Stimulated activated CD8-positive, alpha-beta memory T cell treated with anti-CD3 and anti-CD28 coated beads, Interleukin-12 subunit alpha, Interleukin-12 subunit beta, amount 100 ng/mL, for 4 hours (primary cell): ENCODE measurements around the gene SPOCK1.

ENCODE experiments used
- DNase-seq: peaks from one replicate; pipeline ENCODE4 v3.0.0-alpha.2; 2020; ENCODE audit warnings: low read depth

SPOCK1 gene

DNA sequence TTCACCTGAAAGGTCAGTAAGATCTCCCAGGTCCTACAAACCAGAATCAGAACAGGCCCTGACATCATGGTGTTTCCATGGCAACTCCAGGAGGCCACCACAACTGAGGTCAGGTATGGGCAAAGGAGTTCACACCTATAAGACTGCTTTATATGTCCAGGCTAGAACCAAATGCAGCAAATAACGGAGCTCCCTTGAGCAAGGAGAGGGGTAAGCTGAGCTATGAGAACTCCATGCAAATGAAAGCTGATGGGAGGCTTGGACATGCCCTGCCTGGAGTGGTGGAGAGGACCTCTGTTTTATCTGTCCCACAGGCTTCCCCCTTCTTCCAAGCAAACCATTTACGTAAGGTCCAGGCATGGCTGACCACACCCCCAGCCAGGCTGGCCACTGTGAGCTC is 207.7 kb downstream of the SPOCK1 start:
- no peak for DNase-seq

DNA sequence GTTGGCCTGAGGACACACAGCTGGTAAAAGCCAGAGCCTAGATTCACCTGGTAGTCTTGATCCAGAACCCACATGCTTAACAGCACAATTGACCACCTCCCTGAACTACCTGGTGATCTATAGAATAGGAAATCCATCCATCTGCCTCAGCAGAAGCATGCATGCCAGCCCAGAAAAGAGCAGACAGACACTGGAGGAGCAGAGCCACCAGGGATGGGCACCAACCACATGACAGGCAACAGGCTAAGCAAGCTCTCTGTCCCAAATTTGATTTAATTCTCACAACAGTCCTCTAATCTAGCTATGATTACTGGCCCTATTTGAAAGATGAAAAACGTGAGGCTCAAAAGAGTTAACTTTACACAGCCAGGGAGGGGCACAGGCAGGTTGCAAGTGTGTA is 208.1 kb downstream of the SPOCK1 start:
- DNase-seq: no peak

DNA sequence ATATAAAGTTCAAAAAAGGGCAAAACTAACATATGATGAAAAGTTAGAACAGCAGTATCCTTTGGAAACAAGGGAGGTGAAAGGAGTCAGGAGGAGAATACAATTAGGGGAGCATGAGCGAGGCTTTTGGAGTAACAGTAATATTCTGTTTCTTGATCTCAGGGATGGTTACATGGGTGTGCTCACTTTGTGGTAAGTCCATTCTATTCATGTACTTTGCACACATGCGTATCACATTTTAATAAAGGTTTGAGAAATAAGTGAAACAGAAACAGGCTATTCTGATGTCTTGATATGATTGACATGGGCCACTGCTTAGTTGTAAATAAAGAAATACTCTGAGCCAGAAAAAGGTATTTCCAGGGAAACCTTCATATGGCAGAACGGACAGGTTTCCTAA is 208.8 kb downstream of the SPOCK1 start:
- no peak for DNase-seq

DNA sequence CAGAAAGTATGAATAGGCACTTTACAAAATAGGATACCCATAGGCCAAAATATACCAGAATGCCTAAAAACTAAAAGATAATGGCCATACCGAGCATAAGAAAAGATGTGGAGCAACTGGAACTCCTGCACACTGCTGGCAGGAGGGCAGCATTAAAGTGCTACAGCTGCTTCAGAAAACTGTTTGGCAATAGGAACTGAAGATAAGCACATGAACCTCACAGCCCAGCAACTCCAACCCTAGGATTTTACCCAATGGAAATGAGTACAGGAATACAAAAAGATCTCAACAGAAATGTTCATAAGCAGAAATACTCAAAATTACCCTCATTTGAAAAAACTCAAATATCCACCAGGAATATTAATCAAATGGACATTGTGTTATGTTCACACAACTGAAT is 209.3 kb downstream of the SPOCK1 start:
- no peak for DNase-seq

DNA sequence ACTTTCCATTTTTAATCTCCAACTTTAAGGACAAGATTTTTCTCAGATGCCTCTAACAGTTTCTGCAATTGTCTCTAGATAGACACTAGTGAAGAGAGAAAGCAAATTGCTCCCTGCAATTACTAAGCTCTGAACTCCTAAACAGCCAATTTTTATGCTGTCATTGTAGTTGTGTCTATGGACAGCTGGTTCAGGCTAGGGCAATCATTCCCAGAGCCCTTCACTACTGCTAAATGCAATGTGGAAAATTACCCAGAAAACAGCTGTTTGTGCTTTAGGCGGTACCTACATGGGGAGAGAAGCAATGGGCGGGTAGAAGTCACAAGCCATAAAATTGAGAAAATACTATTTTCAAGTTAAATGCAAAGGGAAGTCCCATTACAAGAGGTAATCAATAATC is 211.6 kb downstream of the SPOCK1 start:
- no peak for DNase-seq

DNA sequence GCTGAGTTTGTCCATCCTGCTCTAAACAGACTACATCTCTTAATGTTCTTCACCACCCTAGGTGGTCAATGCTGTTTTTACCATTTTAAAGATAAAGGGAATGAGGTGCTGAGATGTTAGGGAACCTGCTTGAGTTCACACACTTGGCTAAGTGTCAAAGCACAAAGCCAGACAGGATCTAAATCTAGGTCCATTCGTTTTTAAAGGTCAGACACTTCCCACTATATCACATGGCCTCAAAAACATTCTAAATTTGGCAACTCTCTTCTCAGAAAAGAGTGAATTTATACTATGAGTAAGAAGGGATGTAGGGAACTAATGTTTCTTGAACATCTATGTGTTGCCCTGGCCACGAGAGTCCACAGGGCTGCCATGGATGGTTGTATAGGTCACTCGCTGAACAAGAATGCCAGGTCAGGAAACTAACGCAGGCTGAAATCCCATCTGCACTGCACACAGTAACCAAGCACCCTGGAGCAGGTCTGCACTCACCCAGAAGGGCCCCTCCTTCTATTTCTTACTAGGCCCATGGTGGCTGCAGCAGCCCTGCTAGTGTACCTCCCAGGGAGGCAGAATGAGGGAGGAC is 213.0 kb downstream of the SPOCK1 start:
- no peak for DNase-seq

DNA sequence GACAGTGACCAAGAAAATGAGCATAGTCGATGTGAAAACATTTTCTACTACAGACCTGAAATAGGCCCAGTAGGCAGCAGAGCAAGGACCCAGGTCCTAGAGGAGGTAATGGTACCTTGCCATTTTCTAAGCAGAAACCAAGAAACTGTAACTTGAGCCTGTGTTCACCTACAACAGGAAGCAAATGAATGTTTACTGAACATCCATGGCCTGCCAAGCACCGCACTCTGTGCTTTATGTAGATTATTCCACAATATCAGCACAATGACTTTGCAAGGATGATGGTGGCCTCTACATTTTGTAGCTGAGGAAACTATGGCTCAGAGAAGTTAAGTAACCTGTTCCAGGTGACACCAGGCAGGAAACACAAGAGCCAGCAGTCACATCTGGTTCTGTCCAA is 215.3 kb downstream of the SPOCK1 start:
- DNase-seq: no peak

DNA sequence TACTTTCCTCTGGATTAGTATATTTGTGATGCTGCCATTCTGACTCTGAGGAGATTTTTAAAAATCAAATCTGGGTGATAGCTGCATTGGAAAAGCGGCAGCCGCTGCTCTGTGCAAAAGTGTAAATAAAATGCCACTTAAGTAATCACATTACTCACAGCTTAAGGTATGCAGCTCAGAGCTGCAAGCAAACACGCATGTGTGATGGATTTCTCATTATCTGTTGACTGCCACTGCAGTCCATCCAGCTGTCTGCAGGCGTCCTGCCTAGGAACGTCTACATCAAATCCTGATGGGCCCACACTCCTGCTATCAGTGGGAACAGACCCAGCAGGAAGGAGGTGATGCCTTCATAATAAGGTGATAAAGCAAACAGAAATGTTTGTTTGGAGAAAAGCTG is 216.9 kb downstream of the SPOCK1 start:
- no peak for DNase-seq

DNA sequence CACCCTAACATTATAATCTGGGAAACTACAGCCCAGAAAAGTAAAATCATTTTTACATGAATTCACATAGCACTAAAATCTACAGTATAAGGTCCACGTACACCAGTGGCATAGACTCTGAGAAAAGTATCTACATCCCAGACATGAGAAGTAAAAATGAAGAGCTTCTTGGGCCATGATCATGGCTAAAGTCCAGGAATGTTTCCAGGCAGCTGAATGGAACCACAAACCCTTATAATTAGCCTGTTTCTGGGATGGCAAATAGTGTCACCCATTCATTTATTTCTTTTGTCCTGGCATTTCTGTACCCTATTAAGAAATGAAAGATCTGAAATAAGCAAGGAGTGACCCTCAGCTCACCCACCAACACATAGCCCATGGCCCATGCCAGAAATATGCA is 217.9 kb downstream of the SPOCK1 start:
- DNase-seq: no peak

DNA sequence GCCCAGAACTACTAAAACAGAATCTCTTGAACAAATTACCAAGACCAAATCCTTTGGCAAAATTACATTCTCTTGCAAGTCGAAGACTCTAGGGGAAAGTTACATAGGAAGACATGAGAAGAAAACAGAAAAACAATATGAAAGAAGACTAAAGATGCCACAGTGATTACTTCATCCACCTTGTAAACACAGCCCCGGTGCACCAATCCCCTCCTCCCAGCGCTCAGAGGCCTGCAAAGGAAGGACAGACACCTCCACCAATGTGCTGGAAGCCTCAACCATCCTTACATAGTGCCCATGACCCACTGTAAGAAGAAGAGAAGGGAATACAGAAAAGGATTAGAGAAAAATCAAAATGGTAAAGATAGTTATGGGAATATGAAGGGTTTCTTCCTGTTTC is 218.5 kb downstream of the SPOCK1 start:
- no peak for DNase-seq

DNA sequence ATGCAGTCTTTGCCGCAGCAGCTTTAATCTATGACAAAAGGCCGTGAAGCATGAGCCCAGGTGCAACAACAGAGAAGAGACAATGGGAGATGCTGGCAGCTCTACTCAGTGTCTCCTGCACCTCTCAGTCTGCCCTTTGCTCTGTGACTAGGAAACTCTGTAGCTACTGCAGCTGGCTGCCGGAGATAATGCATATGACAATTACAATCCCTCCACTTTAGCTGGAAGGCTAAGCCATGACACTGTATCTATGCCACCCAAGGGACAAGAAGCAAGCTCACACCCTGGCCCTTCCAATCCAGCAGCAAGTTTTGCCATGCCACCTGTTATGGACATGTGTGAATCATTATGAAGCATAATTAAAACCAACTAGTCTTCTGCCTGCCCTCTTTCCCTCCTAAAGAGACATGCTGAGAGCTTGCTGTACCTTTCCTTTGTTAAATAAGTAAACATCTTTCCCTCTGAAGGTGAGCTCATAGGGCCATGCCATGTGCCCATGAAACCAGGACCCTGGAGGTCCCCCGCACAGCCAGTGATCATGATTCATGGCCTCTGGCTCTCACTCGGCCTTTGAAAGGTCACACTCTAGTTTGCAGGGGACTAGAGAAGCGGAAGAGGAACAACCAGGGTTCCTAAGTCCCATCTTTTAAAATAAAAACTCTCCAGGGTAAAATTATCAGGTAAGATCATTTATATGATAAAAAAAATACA is 219.4 kb downstream of the SPOCK1 start:
- no peak for DNase-seq

DNA sequence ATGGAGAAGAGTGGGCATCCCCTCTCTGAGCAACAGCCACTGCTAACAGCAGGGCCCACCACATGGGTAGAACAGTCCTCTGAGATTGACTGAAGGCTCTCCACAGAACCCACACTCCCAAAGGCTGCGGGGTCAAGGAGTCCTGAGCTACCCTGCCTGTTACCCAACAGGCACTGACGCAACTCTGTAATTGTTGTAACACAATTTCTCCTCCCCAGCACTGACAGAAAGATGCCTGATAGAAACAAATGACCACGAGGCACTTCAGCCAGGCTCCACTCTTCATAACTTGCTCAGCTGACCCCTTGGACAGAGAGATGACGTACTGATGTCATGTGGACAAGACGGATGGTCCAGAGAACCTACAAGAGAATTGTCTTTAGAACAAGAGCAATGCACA is 220.7 kb downstream of the SPOCK1 start:
- DNase-seq: no peak

DNA sequence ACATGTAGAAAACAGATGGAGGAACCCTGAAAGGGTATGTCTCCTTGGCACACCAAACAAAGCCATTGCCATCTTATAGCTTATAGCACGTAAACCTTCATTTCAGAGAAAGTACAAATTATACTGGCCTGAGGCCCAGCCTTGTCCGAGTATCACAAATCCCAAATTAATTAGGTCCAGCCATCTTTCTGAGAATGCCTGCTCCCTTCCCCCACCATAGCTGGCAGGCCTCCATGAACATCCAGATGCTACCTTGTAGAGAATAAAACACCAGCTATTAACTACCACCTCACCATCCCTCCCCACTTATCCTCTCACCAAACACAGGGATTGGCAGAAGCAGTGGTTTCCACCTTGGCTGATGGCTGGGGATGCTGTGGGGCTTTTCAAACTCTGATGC is 224.0 kb downstream of the SPOCK1 start:
- DNase-seq: no peak

DNA sequence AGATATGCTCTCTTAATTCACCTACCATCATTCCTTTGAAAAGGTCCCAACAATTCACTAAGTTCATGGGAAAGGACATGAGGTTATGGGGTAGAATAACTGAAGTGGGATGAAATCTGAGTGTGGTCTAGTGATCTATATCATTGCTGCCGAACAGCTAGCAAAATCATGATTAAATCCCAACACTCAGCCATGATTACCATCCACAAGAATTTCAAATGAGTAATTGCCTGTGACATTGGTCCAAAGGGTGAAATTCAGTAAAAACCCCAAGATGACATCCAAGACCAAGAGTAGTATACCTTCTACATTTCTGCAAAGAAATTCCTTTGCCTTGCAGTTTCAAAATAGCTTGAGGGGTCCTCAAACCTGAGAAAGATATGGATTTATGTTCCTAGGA is 225.6 kb downstream of the SPOCK1 start:
- no peak for DNase-seq

DNA sequence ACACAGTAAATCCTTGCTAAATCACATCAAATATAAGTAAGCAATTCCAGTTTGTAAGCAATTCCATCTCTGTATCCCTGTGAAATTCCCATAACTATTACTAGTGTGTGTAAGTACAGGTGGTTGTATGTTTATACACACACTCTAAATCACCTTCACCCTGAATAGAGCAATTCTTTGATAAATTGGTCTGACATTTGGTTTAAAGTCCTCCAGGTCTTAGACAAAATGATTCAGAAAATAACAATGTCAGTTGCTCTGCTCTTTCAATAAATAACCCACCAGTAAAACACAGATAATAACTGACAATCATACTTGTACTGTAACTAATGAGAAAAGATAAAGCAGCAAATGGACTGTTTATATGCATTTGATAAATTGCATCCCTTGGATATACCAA is 226.3 kb downstream of the SPOCK1 start:
- DNase-seq: no peak

DNA sequence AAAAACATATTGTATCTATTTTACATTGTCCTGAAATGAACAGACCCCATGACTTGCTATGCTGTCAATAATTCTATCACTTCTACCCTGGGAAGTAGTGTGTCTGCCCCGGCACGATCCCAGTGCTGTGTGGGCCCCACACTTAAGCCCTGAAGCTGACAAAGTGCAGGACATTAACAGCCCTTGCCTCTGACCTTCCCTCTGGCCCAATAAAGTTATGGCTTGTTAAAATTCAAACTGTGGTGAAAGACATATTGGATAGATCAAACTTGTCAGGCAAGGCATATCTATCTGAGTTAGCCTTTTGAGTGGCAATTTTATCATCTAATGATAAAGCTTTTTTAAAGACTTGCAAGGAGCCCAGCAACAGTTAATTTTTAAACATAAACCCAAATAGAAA is 229.2 kb downstream of the SPOCK1 start:
- DNase-seq: no peak

DNA sequence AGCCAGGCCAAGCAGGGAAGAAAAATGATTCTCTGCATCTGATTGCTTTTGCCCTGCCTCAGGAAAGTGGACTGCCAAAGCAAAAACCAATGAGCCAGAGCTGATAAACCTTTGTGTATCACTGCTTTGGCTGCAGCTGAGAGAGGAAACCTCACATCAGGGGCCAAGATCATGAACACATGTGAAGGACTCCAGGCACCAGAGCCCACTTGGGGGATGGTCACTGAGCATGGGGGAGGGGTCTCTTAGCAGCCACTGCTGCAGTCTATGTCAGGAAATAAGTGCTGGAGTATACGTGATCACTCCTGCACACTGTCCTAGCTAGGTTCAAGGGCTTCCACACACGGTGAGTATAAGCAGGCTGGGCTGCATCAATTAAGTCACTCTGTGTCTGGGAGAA is 229.9 kb downstream of the SPOCK1 start:
- no peak for DNase-seq

DNA sequence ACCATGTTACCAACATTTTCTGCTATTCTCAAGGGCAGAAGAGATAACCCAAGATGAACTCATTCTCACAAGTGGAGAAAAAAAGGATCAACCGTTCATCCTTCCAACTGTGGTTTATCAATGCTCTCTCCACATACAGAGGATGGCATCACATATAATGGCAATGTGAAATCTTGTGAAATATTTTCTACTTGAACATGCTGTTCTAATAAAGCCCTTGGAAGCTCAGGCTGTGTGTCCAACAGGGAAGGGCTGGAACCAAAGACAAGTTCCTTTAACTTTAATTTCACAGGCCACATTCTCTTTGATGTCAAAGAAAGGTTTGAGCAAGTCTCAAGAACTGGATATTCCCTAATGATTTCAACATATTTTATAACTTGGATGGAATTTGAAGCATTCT is 230.5 kb downstream of the SPOCK1 start:
- no peak for DNase-seq

DNA sequence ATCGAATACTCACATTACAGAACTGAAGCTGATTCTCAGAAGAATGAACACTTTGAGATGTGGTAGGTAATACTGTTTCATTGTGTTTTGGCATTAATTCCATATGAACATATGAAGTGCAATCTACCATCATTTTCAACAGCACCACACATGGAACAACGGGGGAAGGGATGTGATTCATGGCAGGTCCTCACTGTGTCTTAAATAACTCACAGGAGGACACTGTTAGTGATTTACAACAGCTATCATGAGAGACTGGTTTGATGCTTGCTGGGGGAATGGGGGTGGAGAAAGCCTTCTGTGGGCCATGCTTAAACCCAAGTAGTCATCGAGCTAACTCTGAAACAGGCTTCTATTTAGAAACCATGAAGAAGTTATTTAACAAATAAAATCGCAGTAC is 232.9 kb downstream of the SPOCK1 start:
- no peak for DNase-seq

DNA sequence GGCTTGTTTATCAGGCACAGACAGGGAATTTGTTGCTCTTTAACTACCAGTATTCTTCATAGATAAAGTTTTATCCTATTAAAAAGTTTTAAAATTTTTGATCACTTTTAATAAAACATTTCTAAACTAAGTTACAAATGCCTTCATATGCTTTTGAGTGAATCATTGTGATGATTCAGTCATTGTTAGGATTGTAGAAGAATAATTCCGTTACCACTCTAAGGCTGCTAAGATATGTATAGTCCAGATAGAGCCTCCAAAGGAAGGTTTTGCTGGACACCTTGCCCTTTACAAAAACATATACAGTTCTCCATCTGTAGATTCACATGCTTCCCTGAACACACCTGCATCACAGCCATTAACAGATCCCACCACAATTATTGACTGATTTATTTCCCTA is 233.7 kb downstream of the SPOCK1 start:
- no peak for DNase-seq

DNA sequence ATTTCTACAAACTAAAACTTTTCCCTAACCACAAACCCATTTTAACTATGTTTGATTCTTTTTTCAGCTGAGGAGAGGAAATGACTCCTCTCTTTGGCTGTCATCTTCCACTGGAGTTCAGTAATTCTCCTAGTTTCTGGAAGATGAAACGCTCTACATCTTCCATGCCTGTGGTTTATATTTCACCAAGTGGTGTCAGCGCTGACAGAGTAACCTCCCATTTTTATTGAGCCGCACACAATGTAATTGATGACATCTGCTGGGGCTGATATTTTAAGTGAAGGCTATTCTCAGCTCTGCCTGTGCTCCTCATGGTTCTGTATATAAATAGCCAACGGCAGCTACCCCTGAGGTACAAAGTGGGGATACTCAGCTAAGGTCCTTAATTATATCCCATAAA is 234.6 kb downstream of the SPOCK1 start:
- DNase-seq: no peak

DNA sequence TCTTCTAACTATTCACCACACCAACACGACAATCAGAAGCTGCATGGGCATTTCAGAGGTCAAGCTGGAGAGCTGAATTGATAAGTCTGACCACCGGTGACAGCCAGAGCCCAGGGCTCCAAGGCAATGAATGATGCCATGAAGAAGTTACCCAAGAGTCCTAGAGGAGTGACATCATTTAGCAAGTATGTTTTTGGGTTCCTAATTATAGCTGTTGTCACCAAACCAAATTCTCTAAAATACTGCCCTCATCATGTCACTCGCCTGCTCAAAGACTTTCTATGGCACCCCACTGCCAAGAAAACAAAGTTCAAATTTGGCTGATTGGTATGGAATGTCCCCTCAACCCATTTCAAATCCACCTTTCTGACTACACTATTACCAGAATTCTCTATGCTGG is 235.1 kb downstream of the SPOCK1 start:
- DNase-seq: no peak

DNA sequence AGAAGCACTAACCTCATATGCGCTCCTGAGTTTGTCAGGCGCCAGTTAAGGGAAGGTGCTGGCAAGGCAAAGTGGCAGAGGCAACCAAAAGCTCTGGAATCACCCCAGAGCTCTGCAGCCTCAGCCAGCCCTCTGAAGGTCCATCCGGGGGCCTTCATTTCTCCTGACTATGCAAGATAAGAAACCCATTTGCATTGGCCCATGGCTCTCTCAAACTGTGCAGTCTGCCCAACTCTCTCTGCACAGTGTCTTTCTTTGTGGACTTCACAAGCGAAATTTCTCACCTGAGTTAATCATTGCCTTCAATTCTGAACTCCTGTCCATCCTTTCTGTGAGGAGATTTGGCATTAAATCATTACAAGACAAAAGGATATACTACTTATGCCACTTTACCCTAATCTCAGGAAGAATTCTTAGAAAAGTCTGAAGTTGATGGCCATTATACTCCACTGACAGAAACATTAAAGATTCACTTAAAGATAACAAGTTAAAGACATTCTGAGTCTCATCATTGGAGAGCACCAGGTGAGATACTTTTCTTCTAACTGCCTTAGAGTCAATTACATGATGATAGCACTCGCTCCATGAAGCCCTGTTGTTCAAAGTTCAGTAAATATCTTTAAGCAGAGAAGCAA is 235.6 kb downstream of the SPOCK1 start:
- DNase-seq: no peak

DNA sequence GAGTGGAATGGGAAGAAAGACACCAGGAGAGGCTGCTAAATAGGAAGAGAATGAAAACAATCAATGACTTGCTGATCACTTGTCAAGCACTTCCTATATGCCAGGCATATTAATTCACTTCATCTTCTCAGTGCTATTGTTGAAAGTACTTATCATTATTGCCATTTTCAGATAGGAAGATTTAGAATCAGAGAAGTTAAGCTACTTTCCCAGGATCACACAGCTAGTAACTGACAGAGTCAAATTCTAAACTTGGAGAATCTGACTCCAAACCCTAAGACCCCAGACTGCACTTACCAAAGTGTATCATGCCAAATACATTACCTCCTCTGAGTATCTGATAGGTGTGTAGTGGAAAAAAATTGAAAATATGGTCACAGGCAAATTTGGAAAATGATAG is 236.3 kb downstream of the SPOCK1 start:
- no peak for DNase-seq
